ENCODE measurements around the gene ZMYND8. TPM values are rescaled to one million over a fixed set of nuclear protein-coding genes. Genes with fewer than 3 reads are reported as not detected.

The ZMYND8 gene
- total and polyA plus RNA-seq, 10 of the 15 experiments (the other 5 are each of a cell fraction or from before 2014, with no cell fraction given): 12.9 to 54.8 (median 23.1) TPM

DNA sequence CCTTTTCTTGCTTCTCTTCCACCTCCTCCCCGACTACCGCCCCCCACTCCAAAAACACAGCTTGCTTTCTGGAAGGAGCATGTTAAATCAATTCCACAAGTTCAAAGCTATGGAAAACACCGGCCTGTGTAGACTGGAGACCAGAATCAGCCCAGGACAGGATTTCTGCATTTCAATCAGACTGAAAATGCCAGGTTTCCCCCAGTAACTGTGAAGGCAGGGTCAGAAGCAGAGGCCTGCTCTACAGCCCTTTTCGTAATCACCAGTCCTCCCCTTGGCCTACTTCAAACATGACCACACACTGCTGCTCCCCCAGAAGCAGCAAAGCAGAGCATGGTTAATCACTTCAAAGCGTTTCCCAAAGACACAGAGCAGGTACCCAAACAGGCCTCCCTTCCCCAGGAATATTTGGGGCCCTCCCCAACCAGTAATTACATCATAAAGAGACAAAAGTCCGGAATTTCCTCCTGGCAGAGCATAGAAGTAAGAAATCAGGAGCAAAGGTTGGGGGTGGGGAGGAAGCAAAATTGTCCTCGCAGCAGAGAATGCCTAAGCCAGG lies 38.4 kb downstream of the ZMYND8 start:
- TF ChIP-seq NFYB (IDR thresholded peaks at IDR 0.05; ENCODE audit: insufficient read depth, low read depth, low read length) (no peak), TCF3 (IDR thresholded peaks at IDR 0.05; ENCODE audit: borderline replicate concordance, insufficient read depth, low read depth, low read length) (no peak), RAD51 (IDR thresholded peaks at IDR 0.05) (no peak), TAF1 (IDR thresholded peaks at IDR 0.05; ENCODE audit: borderline replicate concordance, low read depth, low read length) (no peak), CHD2 (IDR thresholded peaks at IDR 0.05; ENCODE audit: borderline replicate concordance, low read depth, low read length) (no peak), ETV6 (conservative IDR thresholded peaks at IDR 0.05 in 1 of 2, IDR thresholded peaks at IDR 0.05 in 1 of 2; ENCODE audit: borderline replicate concordance in 1 of 2, low read depth in 1 of 2) (no peak), MEF2B (IDR thresholded peaks at IDR 0.05; ENCODE audit: partially characterized antibody, poor library complexity, severe bottlenecking) (no peak), CBX5 (IDR thresholded peaks at IDR 0.05; ENCODE audit: low read depth) (no peak)
- TF ChIP-seq, protein P1, sequence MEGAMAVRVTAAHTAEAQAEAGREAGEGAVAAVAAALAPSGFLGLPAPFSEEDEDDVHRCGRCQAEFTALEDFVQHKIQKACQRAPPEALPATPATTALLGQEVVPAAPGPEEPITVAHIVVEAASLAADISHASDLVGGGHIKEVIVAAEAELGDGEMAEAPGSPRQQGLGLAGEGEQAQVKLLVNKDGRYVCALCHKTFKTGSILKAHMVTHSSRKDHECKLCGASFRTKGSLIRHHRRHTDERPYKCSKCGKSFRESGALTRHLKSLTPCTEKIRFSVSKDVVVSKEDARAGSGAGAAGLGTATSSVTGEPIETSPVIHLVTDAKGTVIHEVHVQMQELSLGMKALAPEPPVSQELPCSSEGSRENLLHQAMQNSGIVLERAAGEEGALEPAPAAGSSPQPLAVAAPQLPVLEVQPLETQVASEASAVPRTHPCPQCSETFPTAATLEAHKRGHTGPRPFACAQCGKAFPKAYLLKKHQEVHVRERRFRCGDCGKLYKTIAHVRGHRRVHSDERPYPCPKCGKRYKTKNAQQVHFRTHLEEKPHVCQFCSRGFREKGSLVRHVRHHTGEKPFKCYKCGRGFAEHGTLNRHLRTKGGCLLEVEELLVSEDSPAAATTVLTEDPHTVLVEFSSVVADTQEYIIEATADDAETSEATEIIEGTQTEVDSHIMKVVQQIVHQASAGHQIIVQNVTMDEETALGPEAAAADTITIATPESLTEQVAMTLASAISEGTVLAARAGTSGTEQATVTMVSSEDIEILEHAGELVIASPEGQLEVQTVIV (IDR thresholded peaks at IDR 0.05; ENCODE audit: borderline replicate concordance, partially characterized antibody): no peak
- TF ChIP-seq, protein P2, sequence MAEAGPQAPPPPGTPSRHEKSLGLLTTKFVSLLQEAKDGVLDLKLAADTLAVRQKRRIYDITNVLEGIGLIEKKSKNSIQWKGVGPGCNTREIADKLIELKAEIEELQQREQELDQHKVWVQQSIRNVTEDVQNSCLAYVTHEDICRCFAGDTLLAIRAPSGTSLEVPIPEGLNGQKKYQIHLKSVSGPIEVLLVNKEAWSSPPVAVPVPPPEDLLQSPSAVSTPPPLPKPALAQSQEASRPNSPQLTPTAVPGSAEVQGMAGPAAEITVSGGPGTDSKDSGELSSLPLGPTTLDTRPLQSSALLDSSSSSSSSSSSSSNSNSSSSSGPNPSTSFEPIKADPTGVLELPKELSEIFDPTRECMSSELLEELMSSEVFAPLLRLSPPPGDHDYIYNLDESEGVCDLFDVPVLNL (IDR thresholded peaks at IDR 0.05; ENCODE audit: low read depth, low read length): no peak
- ATAC-seq (no peak), DNase-seq (ENCODE audit: low read depth, low spot score) (no peak), FAIRE-seq (no peak)
- Histone ChIP-seq H3K4me1 (ENCODE audit: control insufficient read depth, insufficient read depth, low read length) (peaks cover 28% of the 10 kb centered on the region), H3K4me2 (ENCODE audit: control insufficient read depth, insufficient read depth) (no peak overlapping the region; the same call in 1 of the 2 replicates), H2AFZ (ENCODE audit: control insufficient read depth, low read depth, low read length) (no peak overlapping the region), H4K20me1 (ENCODE audit: control insufficient read depth, insufficient read depth) (peaks cover 29% of the 10 kb centered on the region), H3K27ac (ENCODE audit: control insufficient read depth, insufficient read depth) (no peak overlapping the region; the same call in 1 of the 2 replicates), H3K36me3 (ENCODE audit: control insufficient read depth in 2 of 2, insufficient read depth in 2 of 2, low read length in 1 of 2) (peaks cover 16 to 19% of the 10 kb centered on the region in 2 experiments; a peak in 3 of 4 replicates), H3K27me3 (replicated peaks in 1 of 2; ENCODE audit: control insufficient read depth in 2 of 2, insufficient read depth in 2 of 2, low read length in 1 of 2) (no peaks in the 10 kb centered on the region), H3K4me3 (no peak overlapping the region), H3K9me3 (replicated peaks; ENCODE audit: control insufficient read depth, insufficient read depth, low read length) (no peaks in the 10 kb centered on the region; the same call in 2 of the 3 replicates), H3K79me2 (ENCODE audit: control insufficient read depth, insufficient read depth, low read length) (peaks cover 73% of the 10 kb centered on the region), H3K9ac (ENCODE audit: control insufficient read depth, insufficient read depth, low read length) (no peak overlapping the region)
- in situ Hi-C loops (cut with MboI) (no loop called here), intact Hi-C loops (cut with micrococcal nuclease; ENCODE audit: unreplicated experiment) (no loop called here)
- ChIA-PET POLR2A (interaction anchor here (0.6 to 0.9 kb wide), 3 partner anchors 38 to 56 kb away, joined by 3 to 5 read pairs (median 3); partner anchors contain the start of gene ZMYND8), RAD21 (ENCODE audit: unreplicated experiment) (interaction anchor here (1.4 kb wide), 1 partner anchor 122 kb away, joined by 3 read pairs; no protein-coding TSS in a partner anchor), CTCF (interaction anchor here (0.7 to 2.4 kb wide), 2 partner anchors 66 to 83 kb away, joined by 3 to 11 read pairs; no protein-coding TSS in a partner anchor), SMC1A (ENCODE audit: uncharacterized antibody, unreplicated experiment) (interaction anchor here (0.9 to 2.3 kb wide), 5 partner anchors 9 to 65 kb away, joined by 3 to 6 read pairs (median 3); no protein-coding TSS in a partner anchor)
- 87% methylated on average over 7 of the region's 7 CpGs for WGBS (ENCODE audit: insufficient coverage, insufficient replicate concordance, low lambda C conversion rate, missing lambda C conversion rate)
- BruUV-seq (replicated peaks): no TSS peak

All from GM12878 (cell line).